DMS 273 (cell line): ENCODE results near the gene COL2A1.
"Not testable (repeated sequence)": the region's sequence is repeated elsewhere in the genome, so short reads cannot be mapped to it uniquely, and the experiment has no call there.

Source experiments
- DNase-seq: peaks from one replicate; lab custom pipeline; 2025; ENCODE audit not compliant: unreplicated experiment; lab: John Stamatoyannopoulos, UW

COL2A1 gene

GRCh38 chr12:47977772-47978597 lies 26.3 kb downstream of the COL2A1 start:
- no peak for DNase-seq

GRCh38 chr12:47977046-47977771 lies 27.1 kb downstream of the COL2A1 start:
- no peak for DNase-seq

- DNase-seq: no peak
These were observed 28.5 kb downstream of the COL2A1 start for GRCh38 chr12:47975816-47976215.

GRCh38 chr12:47975036-47975620 lies 29.1 kb downstream of the COL2A1 start:
- DNase-seq: no peak

DNA sequence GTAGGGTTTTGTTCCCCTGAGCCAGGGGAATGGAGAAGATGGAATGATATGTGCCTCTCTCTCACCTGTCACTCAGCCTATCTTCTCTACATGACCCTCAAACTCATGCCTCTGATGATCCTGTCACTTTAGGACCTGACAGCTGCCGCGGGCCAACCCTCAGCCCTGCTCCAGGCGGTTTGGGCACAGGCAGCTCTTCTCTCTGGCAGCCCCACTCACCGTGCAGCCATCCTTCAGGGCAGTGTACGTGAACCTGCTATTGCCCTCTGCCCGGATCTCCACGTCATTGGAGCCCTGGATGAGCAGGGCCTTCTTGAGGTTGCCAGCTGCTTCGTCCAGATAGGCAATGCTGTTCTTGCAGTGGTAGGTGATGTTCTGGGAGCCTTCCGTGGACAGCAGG lies 30.4 kb downstream of the COL2A1 start:
- no peak for DNase-seq

GRCh38 chr12:47972895-47973294 lies 31.4 kb downstream of the COL2A1 start:
- no peak for DNase-seq

DNA sequence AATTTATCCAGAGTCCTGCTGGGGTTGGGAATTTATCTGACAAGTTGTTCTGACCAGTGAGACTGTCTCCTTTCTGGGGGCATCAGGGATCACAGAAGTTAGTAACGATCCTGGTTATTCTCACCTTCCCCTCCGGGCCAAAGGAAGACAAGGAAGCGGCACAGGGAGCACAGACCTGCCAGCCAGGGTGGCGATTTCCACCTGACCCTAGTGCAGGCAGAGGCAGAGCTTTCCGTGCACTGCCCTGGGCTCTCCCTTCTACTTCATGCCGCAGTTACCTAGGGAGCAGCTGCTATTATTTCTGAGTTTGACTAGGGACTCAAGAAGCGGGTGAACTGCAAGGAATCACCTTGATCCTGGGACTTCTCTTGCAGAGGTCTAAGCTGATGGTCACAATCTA lies 33.4 kb downstream of the COL2A1 start:
- no peak for DNase-seq

GRCh38 chr12:47969845-47970244 lies 34.4 kb downstream of the COL2A1 start:
- DNase-seq: no peak

DNA sequence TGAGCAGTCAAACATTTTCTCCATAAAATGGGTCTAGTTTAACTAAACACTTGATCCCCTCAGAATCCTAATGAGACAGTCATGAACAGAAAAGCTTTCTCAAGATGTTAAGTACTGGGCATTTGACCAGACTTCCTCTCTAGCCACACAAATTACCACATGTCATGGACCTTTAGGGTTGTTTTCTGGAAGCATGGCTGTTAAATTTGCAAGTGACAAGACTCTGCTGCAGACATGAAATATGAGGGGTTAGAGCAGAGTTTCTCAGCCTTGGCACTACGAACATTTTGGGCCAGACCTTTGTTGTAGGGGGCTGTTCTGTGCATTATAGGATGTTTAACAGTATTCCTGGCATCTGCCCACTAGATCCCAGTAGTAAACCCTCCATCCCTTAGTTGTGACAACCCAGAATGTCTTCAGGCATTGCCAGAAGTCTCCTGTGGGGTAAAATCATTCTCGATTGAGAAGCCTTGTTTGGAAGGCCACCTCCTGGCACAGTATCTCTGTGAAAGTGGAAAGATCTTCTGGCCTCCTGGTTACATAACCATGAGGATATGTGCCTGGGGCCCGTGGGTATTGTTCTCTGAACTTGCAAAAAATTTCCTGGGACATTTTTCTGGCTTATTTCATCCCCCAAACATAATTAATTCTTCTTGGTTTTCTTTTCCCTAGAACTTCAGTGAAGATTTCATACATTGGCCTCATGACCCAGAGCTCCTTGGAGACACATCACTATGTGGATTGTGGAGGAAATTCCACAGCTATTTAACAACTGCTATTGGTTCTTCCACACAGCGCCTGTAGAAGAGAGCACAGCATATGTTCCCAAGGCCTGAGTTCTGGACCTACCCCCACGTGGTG lies 36.6 kb downstream of the COL2A1 start:
- DNase-seq: no peak

DNA sequence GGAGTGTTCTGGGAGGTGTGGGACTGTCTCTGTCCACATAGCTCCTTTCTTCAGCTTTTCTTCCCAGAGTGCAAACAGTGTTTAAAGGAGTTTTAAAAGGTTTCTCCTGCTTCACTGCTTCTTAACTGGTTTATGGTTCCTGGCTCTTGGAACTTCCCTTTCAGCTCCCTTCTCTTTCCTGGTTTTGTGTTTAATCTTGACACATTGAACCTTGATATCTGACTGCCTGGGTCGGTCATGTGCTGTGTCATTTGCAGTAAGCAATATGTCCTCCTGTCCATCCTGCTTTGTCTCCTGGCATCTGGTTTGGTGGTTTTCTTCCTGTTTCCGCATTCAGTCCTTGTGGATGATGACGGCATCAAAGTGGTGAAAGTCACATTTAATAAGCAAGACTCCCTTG lies 38.7 kb downstream of the COL2A1 start:
- DNase-seq: no peak

DNA sequence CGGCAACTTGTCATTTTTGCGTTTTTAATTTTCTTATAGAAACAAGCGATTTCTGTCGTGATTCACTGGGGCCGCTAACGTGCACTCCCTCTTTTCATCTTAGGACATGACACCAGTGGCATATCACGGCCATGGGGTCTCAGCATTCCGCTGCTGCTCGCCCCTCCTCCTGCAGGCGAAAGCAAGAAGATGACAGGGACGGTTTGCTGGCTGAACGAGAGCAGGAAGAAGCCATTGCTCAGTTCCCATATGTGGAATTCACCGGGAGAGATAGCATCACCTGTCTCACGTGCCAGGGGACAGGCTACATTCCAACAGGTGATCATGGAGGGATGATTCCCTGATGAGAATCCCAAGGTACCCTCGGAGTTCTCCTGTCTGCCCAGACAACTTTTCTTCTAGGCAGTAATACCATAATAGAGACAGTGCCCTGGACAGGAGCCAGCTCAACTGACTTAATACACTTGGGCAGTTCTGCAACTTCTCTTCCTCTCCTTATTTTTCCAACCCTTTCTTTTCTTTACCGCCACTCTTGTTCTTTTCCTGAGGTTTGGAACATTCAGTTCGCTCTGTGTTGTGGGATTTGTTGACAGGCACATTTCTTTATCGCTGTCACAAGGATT lies 40.1 kb downstream of the COL2A1 start:
- peak; percentile 23 for DNase-seq

DNA sequence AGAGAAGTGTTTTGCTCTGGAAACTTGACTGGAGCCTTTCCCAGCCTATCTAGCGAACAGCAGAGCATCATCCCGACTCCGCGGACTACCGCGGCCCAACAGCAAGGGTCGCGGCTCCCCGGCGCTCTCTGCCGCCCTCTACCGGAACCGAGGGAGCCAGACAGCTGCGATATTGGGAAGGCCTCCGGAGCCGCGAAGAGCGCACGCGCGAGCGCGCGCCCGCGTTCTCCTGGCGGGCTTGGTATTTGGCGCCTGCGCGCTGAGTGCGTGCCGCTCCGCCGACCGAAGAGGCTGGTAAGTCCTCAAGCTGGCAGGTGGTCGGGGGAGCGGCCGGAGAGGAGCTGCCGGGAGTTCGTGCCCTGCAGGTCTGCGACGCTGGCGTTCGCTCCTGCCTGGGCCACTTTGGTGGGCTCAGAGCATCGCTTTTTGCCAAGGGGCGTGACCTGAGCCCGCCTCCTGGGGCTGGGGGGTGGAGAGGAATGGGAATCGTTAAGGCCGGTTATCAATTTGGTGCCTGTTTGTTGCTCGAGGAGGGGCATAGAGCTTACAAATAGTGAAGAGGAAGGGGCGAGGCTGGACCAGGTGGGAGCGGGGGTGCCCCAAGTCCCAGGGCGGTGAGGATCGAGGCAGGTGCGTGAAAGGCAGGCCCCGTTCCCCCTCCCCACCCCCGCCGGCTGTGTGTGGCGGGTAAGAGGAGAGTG lies 40.8 kb downstream of the COL2A1 start, which contains the start of gene TMEM106C:
TSS of gene TMEM106C (plus strand) at position 257 of the 701 bp plus-strand sequence. CDS start 641 bp downstream, outside the sequence.
- peak; percentile 95 for DNase-seq

GRCh38 chr12:47962198-47962597 lies 42.1 kb downstream of the COL2A1 start:
- no peak for DNase-seq

DNA sequence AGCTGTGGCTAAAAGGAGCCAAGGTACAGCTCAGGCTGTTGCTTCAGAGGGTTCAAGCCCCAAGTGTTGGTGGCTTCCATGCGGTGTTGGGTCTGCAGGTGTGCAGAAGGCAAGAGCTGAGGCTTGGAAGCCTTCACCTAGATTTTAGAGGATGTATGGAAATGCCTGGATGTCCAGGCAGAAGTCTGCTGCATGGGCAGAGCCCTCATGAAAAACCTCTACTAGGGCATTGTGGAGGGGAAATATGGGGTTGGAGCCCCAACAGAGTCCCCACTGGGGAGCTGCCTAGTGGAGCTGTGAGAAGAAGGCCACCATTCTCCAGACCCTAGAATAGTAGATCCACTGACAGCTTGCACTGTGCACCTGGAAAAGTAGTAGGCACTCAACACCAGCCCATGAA lies 46.6 kb downstream of the COL2A1 start:
- not testable (repeated sequence) for DNase-seq

- no peak for DNase-seq
These were observed 49.2 kb downstream of the COL2A1 start for GRCh38 chr12:47955059-47955458.

GRCh38 chr12:47954467-47955045 lies 49.7 kb downstream of the COL2A1 start:
- DNase-seq: no peak

GRCh38 chr12:47954058-47954457 lies 50.2 kb downstream of the COL2A1 start:
- DNase-seq: no peak

DNA sequence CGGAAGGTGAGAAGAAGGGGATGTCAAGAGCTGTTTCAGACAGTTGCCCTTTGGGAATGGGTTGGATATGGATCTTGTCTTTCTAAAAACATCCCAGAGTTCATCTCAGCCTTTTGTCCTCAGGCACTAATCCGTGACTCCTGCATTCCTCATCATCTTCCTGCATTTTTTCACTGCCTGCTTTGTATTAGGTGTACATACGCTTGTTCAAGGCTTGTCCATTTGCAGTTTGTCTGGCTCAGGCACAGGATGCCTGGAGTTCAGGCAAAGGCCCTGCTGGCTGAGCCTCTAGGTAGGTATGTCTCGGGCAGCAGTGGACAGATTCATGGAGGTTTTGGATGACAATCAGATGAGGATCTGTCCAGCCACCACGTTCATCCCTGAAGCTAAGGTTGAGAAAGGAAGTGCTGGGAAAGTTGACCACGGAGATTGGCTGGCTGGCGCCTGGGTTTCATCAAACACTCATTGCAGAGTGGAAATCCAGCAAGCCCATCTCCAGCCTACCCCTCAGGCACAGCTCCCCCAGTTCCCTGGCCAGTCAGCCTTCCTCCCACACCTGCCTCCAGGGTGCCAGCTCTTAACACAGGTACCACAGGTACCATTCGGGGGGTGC lies 53.3 kb downstream of the COL2A1 start:
- DNase-seq: no peak
